Neural cell (in vitro differentiated cells): ENCODE data around the gene TYROBP.

Experiments used
- EZH2 ChIP-seq: fragments of 200-600, 300-800 bp; shearing (Covaris generic), sonication (generic); IDR thresholded peaks from 2 replicates; pipeline ENCODE4 v1.6.1; 2014; ENCODE audit warnings: antibody characterized with exemption, low read length, borderline replicate concordance, mild to moderate bottlenecking; ENCODE audit not compliant: insufficient read depth, poor library complexity, severe bottlenecking
- MXI1 ChIP-seq: fragments of 450-650 bp; conservative IDR thresholded peaks from 2 replicates; pipeline ENCODE4 v1.6.1; 2014; ENCODE audit warnings: antibody characterized with exemption, mild to moderate bottlenecking; ENCODE audit not compliant: poor library complexity, severe bottlenecking
- RAD21 ChIP-seq: fragments of 450-650 bp; conservative IDR thresholded peaks from 2 replicates; pipeline ENCODE4 v1.6.1; 2014; ENCODE audit warnings: antibody characterized with exemption, mild to moderate bottlenecking, moderate library complexity
- SMC3 ChIP-seq: fragments of 450-650 bp; conservative IDR thresholded peaks from 2 replicates; pipeline ENCODE4 v1.6.1; 2014; ENCODE audit warnings: antibody characterized with exemption, mild to moderate bottlenecking, moderate library complexity; ENCODE audit not compliant: poor library complexity
- TF ChIP-seq, protein P1 (sequence below): fragments of 450-650 bp; IDR thresholded peaks from 2 replicates; pipeline ENCODE4 v1.5.1; 2014; ENCODE audit warnings: antibody characterized with exemption, mild to moderate bottlenecking, moderate library complexity; ENCODE audit not compliant: poor library complexity, severe bottlenecking

DNA sequence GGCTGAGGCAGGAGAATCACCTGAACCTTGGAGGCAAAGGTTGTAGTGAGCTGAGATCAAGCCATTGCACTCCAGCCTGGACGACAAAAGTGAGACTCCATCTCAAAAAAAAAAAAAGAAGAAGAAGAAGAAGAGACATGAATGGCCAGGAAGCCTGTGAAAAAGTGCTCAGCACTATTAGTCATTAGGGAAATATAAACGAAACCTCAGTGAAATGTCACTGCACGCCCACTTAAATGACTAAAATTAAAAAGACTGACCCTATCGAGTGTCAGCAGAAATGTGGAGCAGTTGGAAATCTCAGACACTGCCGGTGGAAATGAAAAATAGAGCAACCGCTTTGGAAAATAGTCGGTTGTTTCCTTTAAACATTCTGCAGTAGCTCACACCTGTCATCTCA lies 5.5 kb upstream of the TYROBP start:
- TF ChIP-seq RAD21 (no peak), MXI1 (no peak), SMC3 (no peak), EZH2 (no peak)
- TF ChIP-seq, protein P1, sequence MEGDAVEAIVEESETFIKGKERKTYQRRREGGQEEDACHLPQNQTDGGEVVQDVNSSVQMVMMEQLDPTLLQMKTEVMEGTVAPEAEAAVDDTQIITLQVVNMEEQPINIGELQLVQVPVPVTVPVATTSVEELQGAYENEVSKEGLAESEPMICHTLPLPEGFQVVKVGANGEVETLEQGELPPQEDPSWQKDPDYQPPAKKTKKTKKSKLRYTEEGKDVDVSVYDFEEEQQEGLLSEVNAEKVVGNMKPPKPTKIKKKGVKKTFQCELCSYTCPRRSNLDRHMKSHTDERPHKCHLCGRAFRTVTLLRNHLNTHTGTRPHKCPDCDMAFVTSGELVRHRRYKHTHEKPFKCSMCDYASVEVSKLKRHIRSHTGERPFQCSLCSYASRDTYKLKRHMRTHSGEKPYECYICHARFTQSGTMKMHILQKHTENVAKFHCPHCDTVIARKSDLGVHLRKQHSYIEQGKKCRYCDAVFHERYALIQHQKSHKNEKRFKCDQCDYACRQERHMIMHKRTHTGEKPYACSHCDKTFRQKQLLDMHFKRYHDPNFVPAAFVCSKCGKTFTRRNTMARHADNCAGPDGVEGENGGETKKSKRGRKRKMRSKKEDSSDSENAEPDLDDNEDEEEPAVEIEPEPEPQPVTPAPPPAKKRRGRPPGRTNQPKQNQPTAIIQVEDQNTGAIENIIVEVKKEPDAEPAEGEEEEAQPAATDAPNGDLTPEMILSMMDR, result no peak
